ENCODE results near the gene SPON1.

DNA sequence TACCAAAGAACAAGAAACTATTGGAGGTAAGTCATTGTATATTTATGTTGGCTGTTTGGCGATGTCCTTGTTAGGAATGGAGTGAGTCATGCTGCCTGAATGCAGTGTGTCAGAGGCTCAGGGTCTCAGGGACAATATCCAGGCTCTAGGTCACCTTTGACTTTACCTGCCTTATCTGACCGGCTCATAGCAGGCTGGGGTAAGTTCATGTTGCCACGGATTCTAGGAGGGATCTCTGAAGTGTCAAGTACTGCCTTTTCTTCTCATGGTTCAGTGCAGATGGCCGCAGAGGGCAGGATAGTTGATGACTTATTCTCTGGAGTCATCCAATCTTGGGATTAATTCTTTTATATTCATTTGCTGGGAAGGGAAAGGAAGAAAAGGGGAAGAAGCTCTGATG is 53.2 kb downstream of the SPON1 start:
- TF ChIP-seq, protein P1, sequence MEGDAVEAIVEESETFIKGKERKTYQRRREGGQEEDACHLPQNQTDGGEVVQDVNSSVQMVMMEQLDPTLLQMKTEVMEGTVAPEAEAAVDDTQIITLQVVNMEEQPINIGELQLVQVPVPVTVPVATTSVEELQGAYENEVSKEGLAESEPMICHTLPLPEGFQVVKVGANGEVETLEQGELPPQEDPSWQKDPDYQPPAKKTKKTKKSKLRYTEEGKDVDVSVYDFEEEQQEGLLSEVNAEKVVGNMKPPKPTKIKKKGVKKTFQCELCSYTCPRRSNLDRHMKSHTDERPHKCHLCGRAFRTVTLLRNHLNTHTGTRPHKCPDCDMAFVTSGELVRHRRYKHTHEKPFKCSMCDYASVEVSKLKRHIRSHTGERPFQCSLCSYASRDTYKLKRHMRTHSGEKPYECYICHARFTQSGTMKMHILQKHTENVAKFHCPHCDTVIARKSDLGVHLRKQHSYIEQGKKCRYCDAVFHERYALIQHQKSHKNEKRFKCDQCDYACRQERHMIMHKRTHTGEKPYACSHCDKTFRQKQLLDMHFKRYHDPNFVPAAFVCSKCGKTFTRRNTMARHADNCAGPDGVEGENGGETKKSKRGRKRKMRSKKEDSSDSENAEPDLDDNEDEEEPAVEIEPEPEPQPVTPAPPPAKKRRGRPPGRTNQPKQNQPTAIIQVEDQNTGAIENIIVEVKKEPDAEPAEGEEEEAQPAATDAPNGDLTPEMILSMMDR (conservative IDR thresholded peaks at IDR 0.05; ENCODE audit: low read depth in 2 of 2) = no peak
- no peak for TF ChIP-seq EZH2 (IDR thresholded peaks at IDR 0.05; ENCODE audit: low read depth, unreplicated experiment)
- no peak for TF ChIP-seq EZH2phosphoT487 (IDR thresholded peaks at IDR 0.05; ENCODE audit: unreplicated experiment)
- TF ChIP-seq, protein P2, sequence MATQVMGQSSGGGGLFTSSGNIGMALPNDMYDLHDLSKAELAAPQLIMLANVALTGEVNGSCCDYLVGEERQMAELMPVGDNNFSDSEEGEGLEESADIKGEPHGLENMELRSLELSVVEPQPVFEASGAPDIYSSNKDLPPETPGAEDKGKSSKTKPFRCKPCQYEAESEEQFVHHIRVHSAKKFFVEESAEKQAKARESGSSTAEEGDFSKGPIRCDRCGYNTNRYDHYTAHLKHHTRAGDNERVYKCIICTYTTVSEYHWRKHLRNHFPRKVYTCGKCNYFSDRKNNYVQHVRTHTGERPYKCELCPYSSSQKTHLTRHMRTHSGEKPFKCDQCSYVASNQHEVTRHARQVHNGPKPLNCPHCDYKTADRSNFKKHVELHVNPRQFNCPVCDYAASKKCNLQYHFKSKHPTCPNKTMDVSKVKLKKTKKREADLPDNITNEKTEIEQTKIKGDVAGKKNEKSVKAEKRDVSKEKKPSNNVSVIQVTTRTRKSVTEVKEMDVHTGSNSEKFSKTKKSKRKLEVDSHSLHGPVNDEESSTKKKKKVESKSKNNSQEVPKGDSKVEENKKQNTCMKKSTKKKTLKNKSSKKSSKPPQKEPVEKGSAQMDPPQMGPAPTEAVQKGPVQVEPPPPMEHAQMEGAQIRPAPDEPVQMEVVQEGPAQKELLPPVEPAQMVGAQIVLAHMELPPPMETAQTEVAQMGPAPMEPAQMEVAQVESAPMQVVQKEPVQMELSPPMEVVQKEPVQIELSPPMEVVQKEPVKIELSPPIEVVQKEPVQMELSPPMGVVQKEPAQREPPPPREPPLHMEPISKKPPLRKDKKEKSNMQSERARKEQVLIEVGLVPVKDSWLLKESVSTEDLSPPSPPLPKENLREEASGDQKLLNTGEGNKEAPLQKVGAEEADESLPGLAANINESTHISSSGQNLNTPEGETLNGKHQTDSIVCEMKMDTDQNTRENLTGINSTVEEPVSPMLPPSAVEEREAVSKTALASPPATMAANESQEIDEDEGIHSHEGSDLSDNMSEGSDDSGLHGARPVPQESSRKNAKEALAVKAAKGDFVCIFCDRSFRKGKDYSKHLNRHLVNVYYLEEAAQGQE (IDR thresholded peaks at IDR 0.05; ENCODE audit: unreplicated experiment) = no peak
- TF ChIP-seq CREB1 (CRISPR knock-in tag; IDR thresholded peaks at IDR 0.05; ENCODE audit: low read depth) = no peak
- TF ChIP-seq POLR2AphosphoS5 (IDR thresholded peaks at IDR 0.05; ENCODE audit: low read depth) = no peak
- TF ChIP-seq JUNB (IDR thresholded peaks at IDR 0.05; ENCODE audit: unreplicated experiment) = no peak
- TF ChIP-seq, protein P3, sequence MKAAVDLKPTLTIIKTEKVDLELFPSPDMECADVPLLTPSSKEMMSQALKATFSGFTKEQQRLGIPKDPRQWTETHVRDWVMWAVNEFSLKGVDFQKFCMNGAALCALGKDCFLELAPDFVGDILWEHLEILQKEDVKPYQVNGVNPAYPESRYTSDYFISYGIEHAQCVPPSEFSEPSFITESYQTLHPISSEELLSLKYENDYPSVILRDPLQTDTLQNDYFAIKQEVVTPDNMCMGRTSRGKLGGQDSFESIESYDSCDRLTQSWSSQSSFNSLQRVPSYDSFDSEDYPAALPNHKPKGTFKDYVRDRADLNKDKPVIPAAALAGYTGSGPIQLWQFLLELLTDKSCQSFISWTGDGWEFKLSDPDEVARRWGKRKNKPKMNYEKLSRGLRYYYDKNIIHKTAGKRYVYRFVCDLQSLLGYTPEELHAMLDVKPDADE (IDR thresholded peaks at IDR 0.05) = no peak
- no peak for TF ChIP-seq STAT1 (IDR thresholded peaks at IDR 0.05; ENCODE audit: unreplicated experiment)
